Endothelial cell of umbilical vein (primary cell): ENCODE results near the gene ANKRD20A1. TPM values are rescaled to one million over a fixed set of nuclear protein-coding genes. Genes with fewer than 3 reads are reported as not detected.
A peak's percentile ranks its signal among the peaks of the same experiment; 100 is the strongest.
"Not testable (repeated sequence)": the region's sequence is repeated elsewhere in the genome, so short reads cannot be mapped to it uniquely, and the experiment has no call there.

Experiments
- Bru-seq: library from RNA; stranded (reverse); fragments of 400-500 nt; gene quantifications from one replicate; lab custom pipeline; 2021; lab: Mats Ljungman, UMichigan
- BruChase-seq, 2 experiments: library from RNA; stranded (reverse); fragments of 400-500 nt; gene quantifications; one replicate each; lab custom pipeline; 2021; lab: Mats Ljungman, UMichigan
- BruUV-seq: library from RNA; stranded (reverse); fragments of 400-500 nt; replicated peaks from 2 replicates; lab custom pipeline; 2021; lab: Mats Ljungman, UMichigan
- CTCF ChIA-PET: fragments of 300-600, 350-600 bp; sonication (Branson Sonifier 250); formaldehyde crosslinking; loops from one replicate; lab custom pipeline; 2021; ENCODE audit warnings: antibody characterized with exemption, inconsistent platforms; lab: Charles Lee
- POLR2A ChIA-PET: fragments of 300-600, 350-600 bp; sonication (Branson Sonifier 250); formaldehyde crosslinking; loops from one replicate; lab custom pipeline; 2021; ENCODE audit warnings: antibody characterized with exemption, inconsistent platforms; lab: Charles Lee
- DNase-seq: peaks from one replicate; pipeline ENCODE4 v3.0.0-alpha.2; 2011; ENCODE audit warnings: low read depth, low spot score
- FAIRE-seq: peaks from 2 replicates; lab custom pipeline; 2011; peaks lifted over from hg19 to GRCh38; lab: Jason Lieb, UNC
- H2AFZ ChIP-seq: 2 replicates; pipeline ENCODE4 v1.6.0; 2012; ENCODE audit warnings: low read depth, low read length, control low read depth, inconsistent platforms
- H3K27ac ChIP-seq: 2 replicates; pipeline ENCODE4 v1.5.1; 2011; ENCODE audit warnings: low read depth, mild to moderate bottlenecking, control low read depth, low read length, moderate library complexity; ENCODE audit not compliant: insufficient read depth
- H3K27me3 ChIP-seq, 2 experiments: 2 replicates each; pipeline versions ENCODE4 v1.6.0 to v1.6.1; 2011; ENCODE audit warnings: low read length in 2 of 2, mixed read lengths in 1 of 2; ENCODE audit not compliant: control insufficient read depth in 2 of 2, insufficient read depth in 2 of 2
- H3K36me3 ChIP-seq, 2 experiments: 2 replicates in 1 of 2; 3 replicates in 1 of 2; pipeline ENCODE4 v1.5.1; 2011; ENCODE audit warnings: low read length in 2 of 2, mild to moderate bottlenecking in 1 of 2, moderate library complexity in 1 of 2; ENCODE audit not compliant: control insufficient read depth in 2 of 2, insufficient read depth in 2 of 2; ENCODE audit errors: extremely low read depth in 1 of 2
- H3K4me1 ChIP-seq: 3 replicates; pipeline ENCODE4 v1.5.1; 2011; ENCODE audit warnings: mild to moderate bottlenecking, low read length; ENCODE audit not compliant: control insufficient read depth, insufficient read depth; ENCODE audit errors: extremely low read depth
- H3K4me2 ChIP-seq: 2 replicates; pipeline ENCODE4 v1.6.1; 2011; ENCODE audit warnings: low read length, control low read depth, mixed read lengths; ENCODE audit not compliant: insufficient read depth
- H3K4me3 ChIP-seq, 3 experiments: fragments of 200-600 bp in 1 of 3; sonication (generic), shearing (Covaris generic) in 1 of 3; replicated peaks in 1 of 3; 2 replicates each; pipeline ENCODE4 v1.5.1; 2011 to 2016; ENCODE audit warnings: control low read depth in 3 of 3, low read length in 3 of 3, mild to moderate bottlenecking in 2 of 3, inconsistent platforms in 1 of 3, low read depth in 1 of 3, moderate library complexity in 1 of 3; ENCODE audit not compliant: insufficient read depth in 1 of 3
- H3K79me2 ChIP-seq: 2 replicates; pipeline ENCODE4 v1.6.0; 2012; ENCODE audit warnings: low read length, inconsistent platforms; ENCODE audit not compliant: control insufficient read depth, insufficient read depth
- H3K9ac ChIP-seq: replicated peaks from 2 replicates; pipeline ENCODE3; 2011; ENCODE audit warnings: low read length, control low read depth; ENCODE audit not compliant: insufficient read depth; ENCODE audit errors: extremely low read depth
- H3K9me1 ChIP-seq: replicated peaks from 3 replicates; pipeline ENCODE4 v1.6.0; 2011; ENCODE audit warnings: mild to moderate bottlenecking, low read length; ENCODE audit not compliant: control insufficient read depth, insufficient read depth; ENCODE audit errors: extremely low read depth
- H3K9me3 ChIP-seq: replicated peaks from 2 replicates; pipeline ENCODE4 v1.5.1; 2012; ENCODE audit warnings: low read length, inconsistent platforms; ENCODE audit not compliant: control insufficient read depth, insufficient read depth
- H4K20me1 ChIP-seq: replicated peaks from 2 replicates; pipeline ENCODE3; 2011; ENCODE audit warnings: mild to moderate bottlenecking, low read length; ENCODE audit not compliant: control insufficient read depth, insufficient read depth; ENCODE audit errors: extremely low read depth
- dilution Hi-C: fragments of 300-500 bp; cut with MboI; formaldehyde crosslinking; loops from one replicate; pipeline ENCODE4 v1.15.0; 2019; ENCODE audit warnings: low sequenced_read_pairs; ENCODE audit not compliant: extremely low pct_ligation_motif_present
- intact Hi-C: fragments of 100-400 bp; cut with micrococcal nuclease; formaldehyde crosslinking; loops from one replicate; pipeline ENCODE4 v1.10.0; 2022
- long read RNA-seq: library from polyadenylated mRNA; stranded (forward); transcript quantifications from one replicate; pipeline ENCODE4 v2.0.0, GENCODE V29; 2021
- polyA minus RNA-seq, 3 experiments: library from RNA; depleted of rRNA, polyadenylated mRNA; stranded (reverse); fragments of >200 nt; gene quantifications; 1 replicate in 1 of 3; 2 replicates in 2 of 3; pipeline ENCODE4 v1.2.3, GENCODE V29; 2011
- polyA plus RNA-seq, 4 experiments: library from polyadenylated mRNA; depleted of rRNA in 3 of 4; stranded (reverse) in 3 of 4; unstranded in 1 of 4; fragments of >200 nt; gene quantifications; 2 replicates each; pipeline versions ENCODE4 v1.2.1 to v1.2.3, GENCODE V29; 2011 to 2012; ENCODE audit warnings: missing spikeins in 1 of 4
- small RNA-seq: library from RNA; depleted of rRNA; stranded (forward); fragments of <200 nt; gene quantifications from one replicate; pipeline ENCODE3, GENCODE V24; 2012; ENCODE audit warnings: low replicate concordance, low read depth; ENCODE audit not compliant: insufficient read depth, insufficient read length
- total RNA-seq: library from RNA; stranded (reverse); gene quantifications from 2 replicates; pipeline ENCODE4 v1.2.3, GENCODE V29; 2021

Gene ANKRD20A1
- total RNA-seq = 2.5 and 5.2 TPM in 2 replicates
- polyA plus RNA-seq = 0.47 and 0.56 TPM in 2 replicates
- 0.08 and 0.25 TPM in 2 replicates for polyA plus RNA-seq (2011; cell fraction: cytosol; rRNA removed)
- 2.4 and 4.2 TPM in 2 replicates for polyA plus RNA-seq (2011; cell fraction: nucleus; rRNA removed)
- 0.35 and 0.92 TPM in 2 replicates for polyA plus RNA-seq (2012)
- 3.6 and 4.9 TPM in 2 replicates for polyA minus RNA-seq
- polyA minus RNA-seq (2011; cell fraction: cytosol; rRNA and poly(A)+ RNA removed) = not detected
- 14.7 and 15.1 TPM in 2 replicates for polyA minus RNA-seq (2011; cell fraction: nucleus; rRNA and poly(A)+ RNA removed)
- percentile 32 among the genes with signal in this experiment for Bru-seq, nascent RNA
- percentile 37 among the genes with signal in this experiment for BruChase-seq, experiment 1, labeled RNA remaining after a 6-hour chase
- BruChase-seq, experiment 2, labeled RNA remaining after a 2-hour chase = percentile 41 among the genes with signal in this experiment
- long read RNA-seq, partial matches to known transcripts = 0 of 1 reads
- long read RNA-seq, other reads (novel, unspliced or antisense) = 0 of 1 reads

DNA sequence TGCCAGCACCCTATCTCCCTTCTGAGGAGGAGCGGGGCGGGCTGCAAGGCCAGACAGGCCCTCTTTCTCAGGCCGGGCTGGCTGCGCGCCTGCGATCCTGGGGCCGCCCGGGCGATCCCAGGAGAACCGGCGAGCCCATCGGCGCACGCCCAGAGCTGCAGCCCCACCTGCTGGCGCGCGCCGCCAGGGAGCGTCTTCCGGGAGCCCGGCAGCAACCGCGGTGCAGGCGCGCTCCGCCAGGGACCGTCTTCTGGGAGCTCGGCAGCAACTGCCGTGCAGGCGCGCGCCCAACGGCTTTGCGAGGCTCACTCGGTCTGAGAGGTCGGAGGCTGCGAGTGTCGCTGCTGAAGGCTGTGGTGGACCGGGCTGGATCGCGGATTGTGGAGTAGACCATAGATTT, at the start of gene ANKRD20A1:
Gene ANKRD20A1, plus strand, starts transcription at position 61 of the 400 bp plus-strand sequence. CDS start 496 bp downstream, outside the sequence.
- dilution Hi-C loops = not testable (repeated sequence)

DNA sequence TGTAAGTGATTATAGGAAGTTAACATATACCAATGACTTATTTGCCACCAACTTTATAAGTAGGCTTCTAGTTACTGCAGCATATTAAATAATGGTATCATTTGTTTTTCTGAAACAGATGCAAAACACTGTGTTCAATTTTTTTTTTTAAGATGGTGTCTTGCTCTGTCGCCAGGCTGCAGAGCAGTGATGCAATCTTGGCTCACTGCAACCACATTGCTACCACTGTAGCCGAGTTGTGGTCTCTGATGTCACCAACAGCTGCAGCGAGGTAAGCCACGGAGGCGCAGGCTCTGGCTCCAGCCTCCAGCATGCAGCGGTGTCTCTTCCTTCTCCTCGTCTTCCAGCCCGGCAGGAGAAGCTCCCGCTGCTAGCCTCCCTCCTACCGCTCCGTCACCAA, 26.6 kb upstream of the ANKRD20A1 start:
- H3K27ac ChIP-seq, POLR2A ChIA-PET: not testable (repeated sequence)

More for the DNA sequence above, at the start of gene ANKRD20A1:
- H3K36me3 ChIP-seq, H3K9ac ChIP-seq, CTCF ChIA-PET, H3K9me1 ChIP-seq, H2AFZ ChIP-seq, FAIRE-seq, POLR2A ChIA-PET, H3K4me2 ChIP-seq, H3K4me1 ChIP-seq, BruUV-seq, H4K20me1 ChIP-seq, intact Hi-C loops, H3K27ac ChIP-seq, H3K27me3 ChIP-seq, H3K9me3 ChIP-seq, H3K79me2 ChIP-seq: not testable (repeated sequence)
- H3K4me3 ChIP-seq = peak within 1 kb of the TSS in 1 of 3 experiments; percentile 18
- peak; percentile 28 for DNase-seq

More for the DNA sequence above, 26.6 kb upstream of the ANKRD20A1 start:
- H3K4me1 ChIP-seq, H3K9me3 ChIP-seq, CTCF ChIA-PET, DNase-seq, FAIRE-seq, H3K9ac ChIP-seq, dilution Hi-C loops, H3K9me1 ChIP-seq, H3K27me3 ChIP-seq, H3K4me2 ChIP-seq, intact Hi-C loops, H4K20me1 ChIP-seq, BruUV-seq, H3K4me3 ChIP-seq, H3K79me2 ChIP-seq, H3K36me3 ChIP-seq, H2AFZ ChIP-seq: not testable (repeated sequence)

Small RNA genes within 50 kb of the gene (small RNA-seq; reads per million reads assigned to genes)
- not detected for gene RNU6-368P
